HepG2 (cell line): ENCODE data around the gene ACAP2. TPM values are rescaled to one million over a fixed set of nuclear protein-coding genes. Genes with fewer than 3 reads are reported as not detected.

ENCODE experiments used
- ATAC-seq: fragments of 200-7000 bp; cut with Tn5 transposase; 3 replicates; pipeline ENCODE4 v1.9.1; 2020; ENCODE audit warnings: mild to moderate bottlenecking, moderate library complexity
- BruUV-seq: library from RNA; stranded (reverse); fragments of 400-500 nt; replicated peaks from 2 replicates; lab custom pipeline; 2021; lab: Mats Ljungman, UMichigan
- CTCF ChIA-PET: fragments of 300-600 bp; formaldehyde crosslinking; extraction: SDS; loops from one replicate; lab custom pipeline; 2021; ENCODE audit warnings: low total read pairs, inconsistent platforms, low intra/inter-chr PET ratio; lab: Yijun Ruan, JAX
- POLR2A ChIA-PET: fragments of 350-600 bp; sonication (Branson Sonifier 250); formaldehyde crosslinking; loops from one replicate; lab custom pipeline; 2020; ENCODE audit warnings: antibody characterized with exemption, inconsistent platforms; lab: Yijun Ruan, JAX
- DNase-seq: peaks from one replicate; pipeline ENCODE4 v3.0.0-alpha.2; 2015; ENCODE audit warnings: low spot score
- FAIRE-seq: peaks from 3 replicates; lab custom pipeline; 2011; peaks lifted over from hg19 to GRCh38; lab: Jason Lieb, UNC
- H2AFZ ChIP-seq: one replicate; pipeline ENCODE4 v1.6.1; 2011; ENCODE audit warnings: low read length, inconsistent platforms
- H3K27ac ChIP-seq: fragments of 300-600 bp; 3 replicates; pipeline ENCODE4 v1.8.0; 2011; ENCODE audit warnings: mixed run types, mild to moderate bottlenecking, mixed read lengths, low read length, inconsistent platforms; ENCODE audit not compliant: insufficient read depth; ENCODE audit errors: extremely low read length
- H3K27me3 ChIP-seq, 2 experiments: fragments of 200-600 bp in 1 of 2; 2 replicates in 1 of 2; 3 replicates in 1 of 2; pipeline versions ENCODE4 v1.6.0 to v1.8.0; 2011; ENCODE audit warnings: low read length in 2 of 2, mild to moderate bottlenecking in 2 of 2, moderate library complexity in 2 of 2, inconsistent platforms in 1 of 2; ENCODE audit not compliant: insufficient read depth in 2 of 2, control insufficient read depth in 1 of 2
- H3K36me3 ChIP-seq, 2 experiments: fragments of 200-600 bp in 1 of 2; replicated peaks in 1 of 2; 2 replicates in 1 of 2; 3 replicates in 1 of 2; pipeline versions ENCODE4 v1.5.1 to v1.8.0; 2011; ENCODE audit warnings: low read length in 2 of 2, inconsistent platforms in 1 of 2; ENCODE audit not compliant: insufficient read depth in 2 of 2, control insufficient read depth in 1 of 2
- H3K4me1 ChIP-seq: 2 replicates; pipeline ENCODE4 v1.5.1; 2012; ENCODE audit warnings: low read length, inconsistent platforms; ENCODE audit not compliant: insufficient read depth
- H3K4me2 ChIP-seq: 2 replicates; pipeline ENCODE4 v1.6.0; 2011; ENCODE audit warnings: low read depth, low read length, inconsistent platforms
- H3K4me3 ChIP-seq, 3 experiments: fragments of 200-600 bp in 1 of 3; sonication (generic), shearing (Covaris generic) in 1 of 3; replicated peaks in 1 of 3; 2 replicates each; pipeline ENCODE4 v1.5.1; 2011 to 2016; ENCODE audit warnings: low read length in 3 of 3, inconsistent platforms in 2 of 3, low read depth in 2 of 3, mild to moderate bottlenecking in 2 of 3, control low read depth in 1 of 3, mixed read lengths in 1 of 3; ENCODE audit not compliant: insufficient read depth in 1 of 3
- H3K79me2 ChIP-seq: one replicate; pipeline ENCODE4 v1.6.1; 2011; ENCODE audit warnings: low read length, inconsistent platforms; ENCODE audit not compliant: insufficient read depth
- H3K9ac ChIP-seq: 2 replicates; pipeline ENCODE4 v1.6.0; 2011; ENCODE audit warnings: mild to moderate bottlenecking, low read depth, low read length, inconsistent platforms; ENCODE audit not compliant: insufficient read depth
- H3K9me3 ChIP-seq: 2 replicates; pipeline ENCODE4 v1.5.1; 2012; ENCODE audit warnings: mild to moderate bottlenecking, low read length
- H4K20me1 ChIP-seq: 2 replicates; pipeline ENCODE4 v1.6.0; 2011; ENCODE audit warnings: inconsistent platforms, mild to moderate bottlenecking, low read length, moderate library complexity; ENCODE audit not compliant: insufficient read depth
- ATF3 ChIP-seq: sonication (generic); formaldehyde crosslinking; IDR thresholded peaks from 2 replicates; pipeline ENCODE4 v1.4.0; 2020; ENCODE audit warnings: missing genetic modification reagents
- BRCA1 ChIP-seq: sonication (generic); formaldehyde crosslinking; IDR thresholded peaks from 2 replicates; pipeline ENCODE4 v1.4.0; 2020; ENCODE audit warnings: missing genetic modification reagents
- CREB1 ChIP-seq, 2 experiments: fragments of 450-650 bp in 1 of 2; IDR thresholded peaks; 2 replicates each; pipeline ENCODE4 v1.6.1; 2016 to 2017; ENCODE audit warnings: control low read depth in 1 of 2, mild to moderate bottlenecking in 1 of 2, missing compliant biosample characterization in 1 of 2, missing genetic modification characterization in 1 of 2
- NR1H2 ChIP-seq: sonication (generic); formaldehyde crosslinking; IDR thresholded peaks from 2 replicates; pipeline ENCODE4 v1.8.1; 2022; ENCODE audit warnings: low read depth, missing genetic modification reagents, borderline replicate concordance
- POLR2G ChIP-seq: fragments of 200-400 bp; formaldehyde crosslinking; IDR thresholded peaks from 2 replicates; pipeline ENCODE4 v1.6.1; 2018; ENCODE audit warnings: mild to moderate bottlenecking, low read depth, low read length, moderate library complexity
- SAFB2 ChIP-seq: sonication (generic); formaldehyde crosslinking; IDR thresholded peaks from 2 replicates; pipeline ENCODE4 v1.5.1; 2020; ENCODE audit warnings: missing genetic modification reagents, low read depth, mild to moderate bottlenecking, borderline replicate concordance
- SUZ12 ChIP-seq: fragments of 150-350 bp; IDR thresholded peaks from 2 replicates; pipeline ENCODE4 v1.6.1; 2014; ENCODE audit warnings: low read depth, low read length
- TARDBP ChIP-seq: sonication (generic); formaldehyde crosslinking; IDR thresholded peaks from 2 replicates; pipeline ENCODE4 v1.8.0; 2022; ENCODE audit warnings: mild to moderate bottlenecking, missing genetic modification reagents
- U2AF2 ChIP-seq: fragments of 200-400 bp; formaldehyde crosslinking; IDR thresholded peaks from 2 replicates; pipeline ENCODE4 v1.6.1; 2017; ENCODE audit warnings: low read depth, mild to moderate bottlenecking, low read length
- ZBTB2 ChIP-seq: sonication (generic); formaldehyde crosslinking; IDR thresholded peaks from 2 replicates; pipeline ENCODE4 v1.8.0; 2022; ENCODE audit warnings: low read depth, missing genetic modification reagents
- ZMYM2 ChIP-seq: sonication (generic); formaldehyde crosslinking; IDR thresholded peaks from 2 replicates; pipeline ENCODE4 v1.8.0; 2022; ENCODE audit warnings: mild to moderate bottlenecking, missing genetic modification reagents
- ZNF281 ChIP-seq: sonication (generic); formaldehyde crosslinking; IDR thresholded peaks from 2 replicates; pipeline ENCODE4 v1.4.0; 2020; ENCODE audit warnings: missing genetic modification reagents, borderline replicate concordance
- ZNF30 ChIP-seq: sonication (generic); formaldehyde crosslinking; IDR thresholded peaks from 2 replicates; pipeline ENCODE4 v1.5.0; 2020; ENCODE audit warnings: mild to moderate bottlenecking, missing genetic modification reagents
- ZNF782 ChIP-seq: sonication (generic); formaldehyde crosslinking; IDR thresholded peaks from 2 replicates; pipeline ENCODE4 v1.4.0; 2020; ENCODE audit warnings: missing genetic modification reagents, mild to moderate bottlenecking, borderline replicate concordance
- WGBS: methylation state at CpG from one replicate; pipeline ENCODE4 v1.1.6; 2017; ENCODE audit warnings: low lambda C conversion rate; 5-methylcytosine and 5-hydroxymethylcytosine counted together
- in situ Hi-C: cut with HindIII; loops from 2 replicates; pipeline ENCODE4 v1.10.0; 2017; ENCODE audit warnings: low pct_unique_long_range_greater_than_20kb; ENCODE audit not compliant: extremely low pct_ligation_motif_present
- intact Hi-C: fragments of 100-400 bp; cut with micrococcal nuclease; formaldehyde crosslinking; loops from one replicate; pipeline ENCODE4 v1.10.0; 2022; ENCODE audit not compliant: unreplicated experiment
- polyA plus RNA-seq, 8 experiments: library from polyadenylated mRNA; depleted of rRNA in 3 of 8; stranded (reverse) in 7 of 8; unstranded in 1 of 8; fragments of >200 nt; fragmentation: Illumina TruSeq in 4 of 8; extraction: Trizol in 4 of 8; gene quantifications; 2 replicates each; pipeline versions ENCODE4 v1.2.1 to v1.2.3, GENCODE V29; 2011 to 2016; ENCODE audit warnings: low read depth in 4 of 8, missing spikeins in 1 of 8, mixed read lengths in 1 of 8; ENCODE audit not compliant: insufficient read depth in 1 of 8
- total RNA-seq, 5 experiments: library from RNA; depleted of rRNA; stranded (reverse); fragments of >200 nt; fragmentation: Illumina TruSeq; extraction: Trizol; gene quantifications; 2 replicates each; pipeline ENCODE4 v1.2.3, GENCODE V29; 2016; ENCODE audit warnings: low read depth in 1 of 5

Gene ACAP2
- total and polyA plus RNA-seq, 2 of the 13 experiments (the other 11 are each of a cell fraction or from before 2014, with no cell fraction given): 7.3 to 23.9 TPM

GRCh38 chr3:195438371-195438770, 4.4 kb downstream of the ACAP2 start:
- H3K9ac ChIP-seq: no peak overlapping the region
- H3K4me2 ChIP-seq: no peak overlapping the region
- intact Hi-C loops: no loop called here
- no TSS peak for BruUV-seq
- no peaks in the 10 kb centered on the region for H3K36me3 ChIP-seq
- in situ Hi-C loops: no loop called here
- H3K9me3 ChIP-seq: no peaks in the 10 kb centered on the region
- FAIRE-seq: no peak
- H4K20me1 ChIP-seq: no peaks in the 10 kb centered on the region
- DNase-seq: no peak
- H3K4me3 ChIP-seq: no peak overlapping the region
- 97% methylated on average over 2 of the region's 2 CpGs for WGBS
- CTCF ChIA-PET: no interaction called here
- peaks cover 51% of the 10 kb centered on the region for H3K79me2 ChIP-seq
- no peak overlapping the region for H3K27ac ChIP-seq
- H2AFZ ChIP-seq: no peak overlapping the region
- H3K4me1 ChIP-seq: peaks cover 21% of the 10 kb centered on the region
- POLR2A ChIA-PET: no interaction called here
- TF ChIP-seq ZNF281 (CRISPR knock-in tag): no peak
- no peak for TF ChIP-seq ZNF782 (CRISPR knock-in tag)
- TF ChIP-seq SAFB2 (CRISPR knock-in tag): no peak
- TF ChIP-seq TARDBP (CRISPR knock-in tag): no peak
- no peak for TF ChIP-seq BRCA1 (CRISPR knock-in tag)
- no peak for TF ChIP-seq POLR2G
- no peak for TF ChIP-seq NR1H2
- no peak for TF ChIP-seq CREB1 (IDR thresholded peaks at IDR 0.05)
- TF ChIP-seq CREB1 (CRISPR knock-in tag; IDR thresholded peaks at IDR 0.05): no peak
- no peak for TF ChIP-seq U2AF2
- no peak for TF ChIP-seq ZMYM2
- TF ChIP-seq ATF3 (CRISPR knock-in tag): no peak
- TF ChIP-seq SUZ12: no peak
- no peak for TF ChIP-seq ZNF30 (CRISPR knock-in tag)
- no peak for TF ChIP-seq ZBTB2
- H3K27me3 ChIP-seq: no peaks in the 10 kb centered on the region
- no peak for ATAC-seq
